Measurements from ENCODE around the gene ITM2A. TPM values are rescaled to one million over a fixed set of nuclear protein-coding genes. Genes with fewer than 3 reads are reported as not detected.

The ITM2A gene
- total and polyA plus RNA-seq, 2 donors (not counting 3 experiments of a cell fraction or from before 2014, with no cell fraction given) = 3.9 to 10.2 TPM

GRCh38 chrX:79336869-79337815, 30.0 kb downstream of the ITM2A start:
- Histone ChIP-seq H3K9me1 (replicated peaks; ENCODE audit: control insufficient read depth, extremely low read depth, insufficient read depth, low read length) (no peaks in the 10 kb centered on the region), H3K27ac (ENCODE audit: insufficient read depth, low read depth, low read length) (no peak overlapping the region), H3K9me3 (replicated peaks; ENCODE audit: control insufficient read depth, insufficient read depth, low read length) (no peaks in the 10 kb centered on the region), H3K4me1 (ENCODE audit: control insufficient read depth, extremely low read depth, insufficient read depth, low read length) (no peaks in the 10 kb centered on the region), H3K4me3 (replicated peaks in 1 of 3; ENCODE audit: insufficient read depth in 1 of 3, low read depth in 1 of 3, low read length in 3 of 3) (no peak overlapping the region), H3K79me2 (ENCODE audit: control insufficient read depth, insufficient read depth, low read length) (no peaks in the 10 kb centered on the region), H3K36me3 (ENCODE audit: control insufficient read depth in 2 of 2, extremely low read depth in 1 of 2, insufficient read depth in 2 of 2, low read length in 2 of 2) (no peaks in the 10 kb centered on the region), H2AFZ (ENCODE audit: low read depth, low read length) (no peak overlapping the region), H3K9ac (replicated peaks; ENCODE audit: extremely low read depth, insufficient read depth, low read length) (no peak overlapping the region), H3K4me2 (ENCODE audit: insufficient read depth, low read length) (no peak overlapping the region), H3K27me3 (ENCODE audit: control insufficient read depth in 2 of 2, insufficient read depth in 2 of 2, low read length in 2 of 2) (no peaks in the 10 kb centered on the region), H4K20me1 (replicated peaks; ENCODE audit: control insufficient read depth, extremely low read depth, insufficient read depth, low read length) (no peaks in the 10 kb centered on the region)
- ChIA-PET POLR2A (no interaction called here), CTCF (no interaction called here)
- intact Hi-C loops (cut with micrococcal nuclease) = no loop called here
- dilution Hi-C loops (cut with MboI; ENCODE audit: extremely low pct_ligation_motif_present, low sequenced_read_pairs) = no loop called here
- BruUV-seq (replicated peaks) = no TSS peak
- FAIRE-seq (no peak), DNase-seq (ENCODE audit: low read depth, low spot score) (no peak)
- TF ChIP-seq CTCF (IDR thresholded peaks at IDR 0.05; ENCODE audit: extremely low read depth in 1 of 2, insufficient read depth in 1 of 2, low read depth in 1 of 2, low read length in 2 of 2) (no peak), POLR2AphosphoS5 (IDR thresholded peaks at IDR 0.05; ENCODE audit: insufficient read depth, low read depth, low read length) (no peak), JUN (IDR thresholded peaks at IDR 0.05; ENCODE audit: borderline replicate concordance, insufficient read depth, insufficient read length, low read depth) (no peak), MAX (IDR thresholded peaks at IDR 0.05; ENCODE audit: insufficient read depth, insufficient read length) (no peak), GATA2 (IDR thresholded peaks at IDR 0.05; ENCODE audit: insufficient read depth, insufficient read length, low read depth, low read length) (no peak), FOS (IDR thresholded peaks at IDR 0.05; ENCODE audit: borderline replicate concordance, insufficient read depth, low read length) (no peak), MYC (IDR thresholded peaks at IDR 0.05; ENCODE audit: low read depth, low read length) (no peak), POLR2A (IDR thresholded peaks at IDR 0.05; ENCODE audit: low read depth, low read length) (no peak), EZH2 (IDR thresholded peaks at IDR 0.05; ENCODE audit: borderline replicate concordance, low read depth, low read length, severe bottlenecking) (no peak)
